Prostate gland (tissue), 2 donors: ENCODE data around the gene NOTCH4.

Source experiments
- CTCF ChIP-seq, 4 experiments: fragments of 200-600 bp in 2 of 4; fragments of 450-650 bp in 2 of 4; sonication (generic) in 2 of 4; IDR thresholded peaks; 1 replicate in 3 of 4; 2 replicates in 1 of 4; pipeline ENCODE4 v1.5.1; 2016 to 2019; ENCODE audit warnings: antibody characterized with exemption in 4 of 4, mild to moderate bottlenecking in 2 of 4, moderate library complexity in 2 of 4
- POLR2A ChIP-seq: fragments of 450-650 bp; IDR thresholded peaks from one replicate; pipeline ENCODE4 v1.6.1; 2016; ENCODE audit warnings: antibody characterized with exemption, mild to moderate bottlenecking

GRCh38 chr6:32149932-32150870 is 73.7 kb downstream of the NOTCH4 start:
- TF ChIP-seq CTCF (IDR thresholded peaks at IDR 0.05) (no peak), POLR2A (no peak)
